CD4-positive, alpha-beta T cell (primary cell): Measurements from ENCODE around the gene SLC5A11. TPM values are rescaled to one million over a fixed set of nuclear protein-coding genes. Genes with fewer than 3 reads are reported as not detected.
"Not testable (repeated sequence)": the region's sequence is repeated elsewhere in the genome, so short reads cannot be mapped to it uniquely, and the experiment has no call there.

ENCODE experiments used
- ATAC-seq: fragments of 200-7000 bp; cut with Tn5 transposase; one replicate; pipeline ENCODE4 v1.10.0; 2022; ENCODE audit warnings: mild to moderate bottlenecking; ENCODE audit not compliant: poor library complexity
- CTCF ChIA-PET: fragments of 350-600 bp; sonication (Branson Sonifier 250); formaldehyde crosslinking; loops from one replicate; lab custom pipeline; 2021; ENCODE audit warnings: antibody characterized with exemption, inconsistent platforms; lab: Charles Lee
- POLR2A ChIA-PET: fragments of 350-600 bp; sonication (Branson Sonifier 250); formaldehyde crosslinking; loops from one replicate; lab custom pipeline; 2021; ENCODE audit warnings: antibody characterized with exemption, inconsistent platforms; lab: Charles Lee
- DNase-seq, 14 experiments: peaks; one replicate each; pipeline ENCODE4 v3.0.0-alpha.2; 2013 to 2020; ENCODE audit warnings: mixed read lengths in 2 of 14
- H3K27ac ChIP-seq, 2 donors: one replicate each; pipeline versions ENCODE4 v1.5.1 to v1.7.0; 2013; ENCODE audit warnings: low read length in 2 of 2, low read depth in 1 of 2, mild to moderate bottlenecking in 1 of 2
- H3K27me3 ChIP-seq, 2 experiments: 1 replicate in 1 of 2; 2 replicates in 1 of 2; pipeline versions ENCODE4 v1.6.1 to v1.7.0; 2013; ENCODE audit warnings: low read length in 2 of 2, control low read depth in 1 of 2, mild to moderate bottlenecking in 1 of 2, moderate library complexity in 1 of 2; ENCODE audit not compliant: insufficient read depth in 2 of 2, control insufficient read depth in 1 of 2
- H3K36me3 ChIP-seq: one replicate; pipeline ENCODE4 v1.6.1; 2013; ENCODE audit warnings: low read length, control low read depth; ENCODE audit not compliant: insufficient read depth
- H3K4me1 ChIP-seq: one replicate; pipeline ENCODE4 v1.6.1; 2013; ENCODE audit warnings: low read length, control low read depth; ENCODE audit not compliant: insufficient read depth
- H3K4me3 ChIP-seq: one replicate; pipeline ENCODE4 v1.5.1; 2013; ENCODE audit warnings: mild to moderate bottlenecking, low read length, moderate library complexity
- H3K9me3 ChIP-seq, 2 experiments: 1 replicate in 1 of 2; 2 replicates in 1 of 2; pipeline versions ENCODE4 v1.6.1 to v1.7.0; 2013; ENCODE audit warnings: low read length in 2 of 2, mild to moderate bottlenecking in 2 of 2, control low read depth in 1 of 2, moderate library complexity in 1 of 2; ENCODE audit not compliant: control insufficient read depth in 1 of 2, insufficient read depth in 1 of 2
- H3K27ac Mint-ChIP-seq: one replicate; pipeline ENCODE4 v1.8.0; 2020; ENCODE audit warnings: mixed read lengths
- H3K27me3 Mint-ChIP-seq: one replicate; pipeline ENCODE4 v1.8.0; 2021; ENCODE audit warnings: mixed read lengths
- H3K36me3 Mint-ChIP-seq: one replicate; pipeline ENCODE4 v1.8.0; 2021; ENCODE audit warnings: low read depth, mixed read lengths
- H3K4me1 Mint-ChIP-seq: one replicate; pipeline ENCODE4 v1.8.0; 2021; ENCODE audit warnings: low read depth, mixed read lengths
- H3K4me3 Mint-ChIP-seq: one replicate; pipeline ENCODE4 v1.8.0; 2020; ENCODE audit warnings: mild to moderate bottlenecking, mixed read lengths
- H3K9me3 Mint-ChIP-seq: one replicate; pipeline ENCODE4 v1.8.0; 2020; ENCODE audit warnings: mixed read lengths
- CTCF ChIP-seq: fragments of 200-600 bp; IDR thresholded peaks from one replicate; pipeline ENCODE4 v1.8.0; 2022; ENCODE audit warnings: antibody characterized with exemption, mild to moderate bottlenecking
- intact Hi-C, 2 experiments: fragments of 100-400 bp; cut with DNase I in 1 of 2; cut with micrococcal nuclease in 1 of 2; formaldehyde crosslinking; loops; one replicate each; pipeline versions ENCODE4 v1.15.1 to v1.9.0; 2023 to 2025; cut with DNase I, micrococcal nuclease
- total RNA-seq, 174 experiments: library from RNA in 2 of 174; stranded (reverse) in 2 of 174; gene quantifications; one replicate each; pipeline ENCODE4 v1.2.3 and lab custom pipeline; 2021 to 2026

Gene SLC5A11
- total RNA-seq, 2 experiments from 2014 or later: 0.11 to 0.44 TPM

GRCh38 chr16:24887472-24887871 is 41.7 kb downstream of the SLC5A11 start:
- peaks cover 0 to 6% of the 10 kb centered on the region in 2 experiments for H3K27me3 ChIP-seq
- H3K27ac Mint-ChIP-seq: no peak overlapping the region
- intact Hi-C loops: loop anchor here in 1 of 2 experiments (5.0 to 10.0 kb wide), 2 partner anchors 35 to 57 kb away; no protein-coding TSS in a partner anchor
- CTCF ChIA-PET: no interaction called here
- peaks cover 12% of the 10 kb centered on the region for H3K27me3 Mint-ChIP-seq
- H3K9me3 ChIP-seq: no peaks in the 10 kb centered on the region
- peaks cover 5% of the 10 kb centered on the region for H3K9me3 Mint-ChIP-seq
- H3K4me3 ChIP-seq: no peak overlapping the region
- H3K4me1 ChIP-seq: no peaks in the 10 kb centered on the region
- H3K36me3 ChIP-seq: no peaks in the 10 kb centered on the region
- ATAC-seq (no peak), DNase-seq (no peak)
- H3K4me1 Mint-ChIP-seq: no peaks in the 10 kb centered on the region
- no peak overlapping the region for H3K4me3 Mint-ChIP-seq
- no peaks in the 10 kb centered on the region for H3K36me3 Mint-ChIP-seq
- no peak for TF ChIP-seq CTCF
- POLR2A ChIA-PET: no interaction called here
- H3K27ac ChIP-seq: no peak overlapping the region

- H3K27me3 ChIP-seq: peaks cover 0 to 6% of the 10 kb centered on the region in 2 experiments
- no peak for TF ChIP-seq CTCF
- no peaks in the 10 kb centered on the region for H3K36me3 ChIP-seq
- H3K4me1 ChIP-seq: no peaks in the 10 kb centered on the region
- Mint-ChIP-seq H3K27ac (no peak overlapping the region), H3K4me3 (no peak overlapping the region), H3K9me3 (peaks cover 5% of the 10 kb centered on the region), H3K36me3 (no peaks in the 10 kb centered on the region), H3K27me3 (peaks cover 12% of the 10 kb centered on the region), H3K4me1 (no peaks in the 10 kb centered on the region)
- no peak for DNase-seq
- intact Hi-C loops: no loop called here
- ATAC-seq: no peak
- no peaks in the 10 kb centered on the region for H3K9me3 ChIP-seq
- H3K27ac ChIP-seq: no peak overlapping the region
- H3K4me3 ChIP-seq: no peak overlapping the region
- ChIA-PET POLR2A (no interaction called here), CTCF (interaction anchor here (0.9 kb wide), 1 partner anchor 9 kb away, joined by 3 read pairs; no protein-coding TSS in a partner anchor)
Observed at GRCh38 chr16:24890746-24891145, 45.0 kb downstream of the SLC5A11 start.

GRCh38 chr16:24896439-24896838 is 50.7 kb downstream of the SLC5A11 start:
- Mint-ChIP-seq H3K36me3 (no peaks in the 10 kb centered on the region), H3K27ac (no peak overlapping the region), H3K27me3 (no peaks in the 10 kb centered on the region), H3K9me3 (no peaks in the 10 kb centered on the region), H3K4me1 (no peaks in the 10 kb centered on the region), H3K4me3 (no peak overlapping the region)
- no peak for TF ChIP-seq CTCF
- CTCF ChIA-PET: no interaction called here
- Histone ChIP-seq H3K4me1 (no peaks in the 10 kb centered on the region), H3K36me3 (no peaks in the 10 kb centered on the region), H3K27me3 (no peaks in the 10 kb centered on the region), H3K4me3 (no peak overlapping the region), H3K9me3 (no peaks in the 10 kb centered on the region), H3K27ac (no peak overlapping the region)
- POLR2A ChIA-PET: no interaction called here
- intact Hi-C loops: no loop called here
- DNase-seq (peak in 1 of 14 experiments; percentile 2), ATAC-seq (no peak)

- ATAC-seq, H3K4me1 Mint-ChIP-seq, H3K4me1 ChIP-seq, H3K27me3 ChIP-seq, POLR2A ChIA-PET, H3K9me3 ChIP-seq, H3K36me3 Mint-ChIP-seq, H3K9me3 Mint-ChIP-seq, H3K4me3 Mint-ChIP-seq, DNase-seq, H3K4me3 ChIP-seq, H3K27ac Mint-ChIP-seq, CTCF ChIA-PET, H3K27ac ChIP-seq, H3K27me3 Mint-ChIP-seq, intact Hi-C loops, H3K36me3 ChIP-seq: not testable (repeated sequence)
Observed at GRCh38 chr16:24897522-24897921, 51.8 kb downstream of the SLC5A11 start.
